ENCODE measurements around the gene PCNP. TPM values are rescaled to one million over a fixed set of nuclear protein-coding genes. Genes with fewer than 3 reads are reported as not detected.
"Not testable (repeated sequence)": the region's sequence is repeated elsewhere in the genome, so short reads cannot be mapped to it uniquely, and the experiment has no call there.

Gene PCNP
- total RNA-seq, 3 donors from 2014 or later = 96.2 to 127 (median 120) TPM

DNA sequence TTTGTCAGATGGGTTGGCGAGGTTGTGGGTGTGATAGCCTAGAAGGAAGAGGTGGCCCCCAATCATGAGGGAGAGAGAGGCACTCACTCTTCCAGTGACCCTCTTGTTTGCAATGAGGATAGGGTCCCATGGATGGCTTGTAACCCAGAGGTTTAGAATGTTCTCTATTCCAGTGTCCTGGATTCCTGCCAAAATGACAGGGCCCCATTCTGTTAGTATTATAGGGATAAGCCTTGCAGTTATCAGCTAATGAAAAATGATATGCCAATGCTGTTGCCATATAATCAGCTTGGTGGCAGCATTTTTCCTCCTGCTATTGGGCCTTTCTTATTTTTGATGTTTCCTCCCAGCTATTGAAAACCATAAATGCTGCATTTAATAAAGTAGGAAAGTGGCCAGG is 37.7 kb upstream of the PCNP start:
- Histone ChIP-seq H3K36me3 (no peaks in the 10 kb centered on the region), H3K4me1 (no peaks in the 10 kb centered on the region), H3K27ac (no peak overlapping the region), H3K9me3 (no peaks in the 10 kb centered on the region), H3K4me3 (no peak overlapping the region), H3K27me3 (no peaks in the 10 kb centered on the region)
- no peak for DNase-seq (ENCODE audit: low spot score in 2 of 2)
- intact Hi-C loops (cut with DNase I; ENCODE audit: low total_unique reads) = no loop called here
- TF ChIP-seq, protein P1, sequence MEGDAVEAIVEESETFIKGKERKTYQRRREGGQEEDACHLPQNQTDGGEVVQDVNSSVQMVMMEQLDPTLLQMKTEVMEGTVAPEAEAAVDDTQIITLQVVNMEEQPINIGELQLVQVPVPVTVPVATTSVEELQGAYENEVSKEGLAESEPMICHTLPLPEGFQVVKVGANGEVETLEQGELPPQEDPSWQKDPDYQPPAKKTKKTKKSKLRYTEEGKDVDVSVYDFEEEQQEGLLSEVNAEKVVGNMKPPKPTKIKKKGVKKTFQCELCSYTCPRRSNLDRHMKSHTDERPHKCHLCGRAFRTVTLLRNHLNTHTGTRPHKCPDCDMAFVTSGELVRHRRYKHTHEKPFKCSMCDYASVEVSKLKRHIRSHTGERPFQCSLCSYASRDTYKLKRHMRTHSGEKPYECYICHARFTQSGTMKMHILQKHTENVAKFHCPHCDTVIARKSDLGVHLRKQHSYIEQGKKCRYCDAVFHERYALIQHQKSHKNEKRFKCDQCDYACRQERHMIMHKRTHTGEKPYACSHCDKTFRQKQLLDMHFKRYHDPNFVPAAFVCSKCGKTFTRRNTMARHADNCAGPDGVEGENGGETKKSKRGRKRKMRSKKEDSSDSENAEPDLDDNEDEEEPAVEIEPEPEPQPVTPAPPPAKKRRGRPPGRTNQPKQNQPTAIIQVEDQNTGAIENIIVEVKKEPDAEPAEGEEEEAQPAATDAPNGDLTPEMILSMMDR (IDR thresholded peaks at IDR 0.05) = no peak

DNA sequence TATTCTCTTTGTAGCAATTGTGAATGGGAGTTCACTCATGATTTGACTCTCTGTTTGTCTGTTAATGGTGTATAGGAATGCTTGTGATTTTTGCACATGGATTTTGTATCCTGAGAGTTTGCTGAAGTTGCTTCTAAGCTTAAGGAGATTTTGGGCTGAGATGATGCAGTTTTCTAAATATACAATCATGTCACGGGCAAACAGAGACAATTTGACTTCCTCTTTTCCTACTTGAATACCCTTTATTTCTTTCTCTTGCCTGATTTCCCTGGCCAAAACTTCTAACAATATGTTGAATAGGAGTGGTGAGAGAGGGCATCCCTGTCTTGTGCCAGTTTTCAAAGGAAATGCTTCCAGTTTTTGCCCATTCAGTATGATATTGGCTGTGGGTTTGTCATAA is 37.0 kb upstream of the PCNP start:
- H3K27me3 ChIP-seq; H3K9me3 ChIP-seq; H3K4me1 ChIP-seq; H3K36me3 ChIP-seq; H3K4me3 ChIP-seq; intact Hi-C loops (cut with DNase I; ENCODE audit: low total_unique reads); DNase-seq (ENCODE audit: low spot score in 2 of 2); H3K27ac ChIP-seq: not testable (repeated sequence)

- intact Hi-C loops (cut with DNase I; ENCODE audit: low total_unique reads) = no loop called here
Observed at GRCh38 chr3:101542957-101543356, 31.0 kb upstream of the PCNP start.

DNA sequence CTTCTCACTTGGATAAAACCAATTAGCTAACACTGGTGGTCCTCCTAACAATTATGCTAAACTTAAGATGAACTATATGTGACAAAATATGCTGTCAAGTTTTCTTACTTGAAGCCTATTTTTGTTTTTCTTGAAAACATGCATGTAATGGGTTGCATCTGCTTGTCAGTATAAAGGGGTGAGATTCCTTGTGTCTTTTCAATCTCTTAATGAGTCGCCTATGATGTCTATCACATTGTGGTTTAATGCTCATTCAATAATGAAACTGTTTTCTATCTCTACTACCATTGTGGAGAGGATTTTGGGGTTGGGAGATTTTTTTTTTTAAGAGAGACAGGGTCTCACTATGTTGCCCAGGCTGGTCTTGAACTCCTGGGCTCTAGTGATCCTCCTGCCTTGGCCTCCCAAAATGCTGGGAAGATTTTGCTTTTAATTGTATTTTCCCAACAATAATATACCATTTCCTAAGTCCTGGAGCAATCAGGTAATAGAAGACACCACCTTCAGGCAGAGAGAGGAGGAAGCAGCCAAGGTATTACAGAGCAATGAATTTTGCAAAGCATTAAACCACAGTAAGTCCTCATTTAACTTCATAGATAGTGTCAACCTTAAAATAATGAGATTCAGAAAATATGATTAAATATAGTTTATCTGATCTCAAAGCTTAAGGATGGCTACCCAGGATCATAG is 29.7 kb upstream of the PCNP start:
- no peaks in the 10 kb centered on the region for H3K9me3 ChIP-seq
- no peaks in the 10 kb centered on the region for H3K27me3 ChIP-seq
- no peak for TF ChIP-seq POLR2AphosphoS5 (IDR thresholded peaks at IDR 0.05)
- TF ChIP-seq, protein P1 (IDR thresholded peaks at IDR 0.05) = no peak
- no peak for TF ChIP-seq POLR2A (IDR thresholded peaks at IDR 0.05)
- no peak overlapping the region for H3K4me3 ChIP-seq
- H3K36me3 ChIP-seq = no peaks in the 10 kb centered on the region
- intact Hi-C loops (cut with DNase I; ENCODE audit: low total_unique reads) = loop anchor here (2.0 kb wide), 1 partner anchor 38 kb away; no protein-coding TSS in a partner anchor
- DNase-seq (ENCODE audit: low spot score in 2 of 2) = no peak
- no peak overlapping the region for H3K27ac ChIP-seq
- no peaks in the 10 kb centered on the region for H3K4me1 ChIP-seq

More at GRCh38 chr3:101542957-101543356, 31.0 kb upstream of the PCNP start:
- TF ChIP-seq POLR2A (IDR thresholded peaks at IDR 0.05) (no peak), POLR2AphosphoS5 (IDR thresholded peaks at IDR 0.05) (no peak)
- TF ChIP-seq, protein P1 (IDR thresholded peaks at IDR 0.05) = no peak
- H3K36me3 ChIP-seq = no peaks in the 10 kb centered on the region
- no peaks in the 10 kb centered on the region for H3K27me3 ChIP-seq
- no peak overlapping the region for H3K4me3 ChIP-seq
- no peaks in the 10 kb centered on the region for H3K9me3 ChIP-seq
- H3K27ac ChIP-seq = no peak overlapping the region
- DNase-seq (ENCODE audit: low spot score in 2 of 2) = no peak
- H3K4me1 ChIP-seq = no peaks in the 10 kb centered on the region

DNA sequence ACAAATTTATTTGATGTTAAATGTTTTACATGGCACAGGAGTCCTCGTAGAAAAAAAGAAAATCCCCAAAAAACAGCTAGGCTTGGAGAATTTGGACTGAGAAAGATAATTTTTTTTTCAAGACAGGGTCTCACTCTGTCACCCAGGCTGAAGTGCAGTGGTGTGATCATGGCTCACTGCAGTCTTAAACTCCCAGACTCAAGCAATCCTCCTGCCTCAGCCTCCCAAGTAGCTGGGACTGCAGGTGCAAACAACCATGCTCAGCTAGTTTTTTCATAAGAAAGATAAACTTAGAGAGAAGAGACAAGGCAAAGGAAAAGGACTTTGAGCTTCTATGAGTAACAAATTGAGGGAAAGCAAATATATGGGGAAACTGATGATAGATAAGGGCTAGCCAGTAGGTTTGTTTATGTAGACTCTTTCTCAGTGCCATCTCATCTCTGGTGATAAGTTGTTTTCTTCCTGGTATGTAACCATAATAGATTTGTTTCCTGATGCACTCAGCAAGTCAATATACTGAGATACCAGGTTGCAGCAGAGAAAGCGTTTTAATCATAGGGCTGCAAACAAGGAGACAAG is 25.4 kb upstream of the PCNP start:
- TF ChIP-seq POLR2A (IDR thresholded peaks at IDR 0.05) = no peak
- TF ChIP-seq, protein P1 (IDR thresholded peaks at IDR 0.05) = no peak
- TF ChIP-seq POLR2AphosphoS5 (IDR thresholded peaks at IDR 0.05) = no peak
- Histone ChIP-seq H3K27me3 (no peaks in the 10 kb centered on the region), H3K36me3 (no peaks in the 10 kb centered on the region), H3K4me1 (no peaks in the 10 kb centered on the region), H3K9me3 (no peaks in the 10 kb centered on the region), H3K4me3 (no peak overlapping the region), H3K27ac (no peak overlapping the region)
- intact Hi-C loops (cut with DNase I; ENCODE audit: low total_unique reads) = no loop called here
- DNase-seq (ENCODE audit: low spot score in 2 of 2) = no peak

Data from breast epithelium (tissue), 4 donors.